Measurements from ENCODE around the gene SASS6. TPM values are rescaled to one million over a fixed set of nuclear protein-coding genes. Genes with fewer than 3 reads are reported as not detected.

SASS6 gene
- total and polyA plus RNA-seq, 10 of the 15 experiments (the other 5 are each of a cell fraction or from before 2014, with no cell fraction given): 6.6 to 17.9 (median 10.2) TPM

GRCh38 chr1:100122177-100122576, 10.6 kb downstream of the SASS6 start:
- FAIRE-seq: no peak
- Histone ChIP-seq H3K27ac (ENCODE audit: control insufficient read depth, insufficient read depth) (no peak overlapping the region), H3K4me3 (no peak overlapping the region), H4K20me1 (ENCODE audit: control insufficient read depth, insufficient read depth) (no peaks in the 10 kb centered on the region), H3K9me3 (replicated peaks; ENCODE audit: control insufficient read depth, insufficient read depth, low read length) (no peaks in the 10 kb centered on the region), H3K4me2 (ENCODE audit: control insufficient read depth, insufficient read depth) (no peak overlapping the region), H3K9ac (ENCODE audit: control insufficient read depth, insufficient read depth, low read length) (no peak overlapping the region), H3K27me3 (replicated peaks in 1 of 2; ENCODE audit: control insufficient read depth in 2 of 2, insufficient read depth in 2 of 2, low read length in 1 of 2) (no peaks in the 10 kb centered on the region), H2AFZ (ENCODE audit: control insufficient read depth, low read depth, low read length) (no peak overlapping the region), H3K4me1 (ENCODE audit: control insufficient read depth, insufficient read depth, low read length) (no peaks in the 10 kb centered on the region), H3K79me2 (ENCODE audit: control insufficient read depth, insufficient read depth, low read length) (peaks cover 5% of the 10 kb centered on the region), H3K36me3 (ENCODE audit: control insufficient read depth in 2 of 2, insufficient read depth in 2 of 2, low read length in 1 of 2) (peaks cover 0 to 12% of the 10 kb centered on the region in 2 experiments; a peak in 2 of 4 replicates)
- BruUV-seq (replicated peaks): no TSS peak
- POLR2A ChIA-PET: interaction anchor here (0.6 to 0.7 kb wide), 3 partner anchors 18 to 84 kb away, joined by 5 to 7 read pairs (median 5); a partner anchor contains a TSS
- DNase-seq (ENCODE audit: low read depth, low spot score): no peak
- no peak for ATAC-seq
- CTCF ChIA-PET: no interaction called here
- SMC1A ChIA-PET (ENCODE audit: uncharacterized antibody, unreplicated experiment): no interaction called here
- in situ Hi-C loops (cut with MboI): no loop called here
- TF ChIP-seq ZSCAN29 (IDR thresholded peaks at IDR 0.05) (no peak), RB1 (IDR thresholded peaks at IDR 0.05; ENCODE audit: borderline replicate concordance) (no peak), POLR2AphosphoS5 (IDR thresholded peaks at IDR 0.05; ENCODE audit: low read length) (no peak), EZH2 (IDR thresholded peaks at IDR 0.05; ENCODE audit: borderline replicate concordance, control insufficient read depth, low read depth, low read length) (no peak), ASH2L (IDR thresholded peaks at IDR 0.05; ENCODE audit: borderline replicate concordance, low read depth) (no peak), SUZ12 (IDR thresholded peaks at IDR 0.05; ENCODE audit: unreplicated experiment) (no peak), ZNF217 (IDR thresholded peaks at IDR 0.05) (no peak), ZBED1 (IDR thresholded peaks at IDR 0.05; ENCODE audit: borderline replicate concordance) (no peak), SMC3 (IDR thresholded peaks at IDR 0.05; ENCODE audit: borderline replicate concordance, low read length) (no peak), MXI1 (IDR thresholded peaks at IDR 0.05; ENCODE audit: low read depth, low read length) (no peak), CHD1 (IDR thresholded peaks at IDR 0.05; ENCODE audit: low read depth, low read length) (no peak), BRCA1 (IDR thresholded peaks at IDR 0.05; ENCODE audit: low read depth, low read length) (no peak), TCF12 (IDR thresholded peaks at IDR 0.05; ENCODE audit: low read depth, low read length) (no peak), TBL1XR1 (IDR thresholded peaks at IDR 0.05; ENCODE audit: low read depth, low read length) (no peak), TCF7 (IDR thresholded peaks at IDR 0.05; ENCODE audit: borderline replicate concordance) (no peak), RELB (IDR thresholded peaks at IDR 0.05; ENCODE audit: low read depth) (no peak), PAX8 (IDR thresholded peaks at IDR 0.05) (no peak), CREM (IDR thresholded peaks at IDR 0.05; ENCODE audit: low read depth) (no peak), SP1 (IDR thresholded peaks at IDR 0.05; ENCODE audit: low read depth, low read length) (no peak), BCL3 (IDR thresholded peaks at IDR 0.05; ENCODE audit: borderline replicate concordance, insufficient read depth, low read depth, low read length, poor library complexity, severe bottlenecking) (no peak)
- intact Hi-C loops (cut with micrococcal nuclease; ENCODE audit: unreplicated experiment): no loop called here
- RAD21 ChIA-PET (ENCODE audit: unreplicated experiment): interaction anchor here (0.6 kb wide), 1 partner anchor 795 kb away, joined by 4 read pairs; no protein-coding TSS in a partner anchor
- WGBS (ENCODE audit: insufficient coverage, insufficient replicate concordance, low lambda C conversion rate, missing lambda C conversion rate): 100% methylated on average over 1 of the region's 1 CpG

Measured in GM12878 (cell line).